GM19023 (cell line): ENCODE results near the gene TMC3.

Experiments
- ATAC-seq: cut with Tn5 transposase; IDR thresholded peaks from one replicate; pipeline ENCODE4 v1.9.1; 2021; ENCODE audit warnings: mild to moderate bottlenecking, moderate library complexity; ENCODE audit not compliant: unreplicated experiment

TMC3 gene

DNA sequence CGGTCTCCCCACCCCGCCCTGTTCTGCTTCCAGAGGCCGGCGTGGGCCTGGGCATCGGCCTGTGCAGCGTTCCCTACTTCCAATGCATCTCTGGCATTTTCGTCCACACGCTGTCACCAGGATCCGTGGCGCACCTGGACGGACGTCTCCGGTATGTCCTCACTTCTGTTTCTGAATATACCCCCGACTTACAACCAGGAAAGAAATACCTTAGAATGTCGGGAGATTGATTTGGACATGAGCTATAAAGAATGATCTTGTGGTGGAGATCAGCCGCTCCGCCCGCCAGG is 91.5 kb downstream of the TMC3 start:
- ATAC-seq: no peak

DNA sequence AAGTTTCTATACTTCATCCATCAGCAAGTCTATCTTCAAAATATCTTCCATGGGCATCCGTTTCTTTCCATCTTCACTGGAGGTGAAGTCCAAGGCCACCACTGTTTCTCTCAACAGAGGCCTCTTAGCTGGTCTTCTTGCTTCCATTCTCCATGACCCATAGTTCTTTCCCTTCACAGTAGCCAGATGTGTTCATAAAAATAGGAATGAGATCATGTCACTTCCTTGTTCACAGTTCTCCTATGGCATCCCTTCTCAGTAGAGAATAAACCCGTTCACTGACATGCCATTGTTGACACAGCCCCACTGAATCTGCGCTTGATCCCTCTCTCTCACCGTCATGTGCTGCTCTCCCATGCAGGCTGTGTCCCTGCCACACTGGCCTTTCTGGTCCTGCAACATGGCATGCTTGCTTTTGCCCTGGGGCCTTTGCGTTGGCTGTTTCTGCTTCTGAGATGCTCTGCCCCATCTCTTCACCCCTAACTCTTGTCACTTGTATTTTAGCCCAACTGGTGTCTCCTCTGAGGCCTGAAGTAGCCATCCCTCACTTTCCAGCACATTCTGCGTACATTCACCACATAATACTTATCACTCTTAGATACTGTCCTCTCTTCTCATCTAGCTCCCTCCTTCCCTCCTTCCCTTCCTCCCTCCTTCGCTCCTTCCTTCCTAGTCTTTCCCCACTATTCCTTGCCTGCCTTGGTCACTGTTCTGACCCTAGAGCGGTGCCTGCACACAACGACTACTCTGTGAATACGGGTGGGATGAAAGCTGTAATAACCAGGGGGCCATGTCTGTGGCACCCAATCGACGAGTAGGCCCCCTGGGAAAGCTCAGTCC is 92.0 kb downstream of the TMC3 start:
- no peak for ATAC-seq

DNA sequence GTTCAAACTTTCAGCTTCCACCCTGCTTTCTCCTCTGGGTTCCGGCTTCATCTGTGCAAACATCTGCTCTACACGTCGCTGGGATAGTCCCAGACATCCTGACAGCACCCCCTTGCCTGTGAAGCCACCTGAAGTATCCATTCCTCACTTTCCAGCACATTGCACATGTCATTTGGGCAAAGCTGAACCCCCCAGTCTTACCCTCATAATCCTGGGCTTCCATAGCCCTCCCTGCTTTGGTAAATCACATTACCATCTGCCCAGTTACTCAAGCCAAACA is 92.6 kb downstream of the TMC3 start:
- ATAC-seq: no peak
